ENCODE data around the gene VILL. TPM values are rescaled to one million over a fixed set of nuclear protein-coding genes. Genes with fewer than 3 reads are reported as not detected.

VILL gene
- polyA plus RNA-seq, 1 donor from 2014 or later, result not detected

DNA sequence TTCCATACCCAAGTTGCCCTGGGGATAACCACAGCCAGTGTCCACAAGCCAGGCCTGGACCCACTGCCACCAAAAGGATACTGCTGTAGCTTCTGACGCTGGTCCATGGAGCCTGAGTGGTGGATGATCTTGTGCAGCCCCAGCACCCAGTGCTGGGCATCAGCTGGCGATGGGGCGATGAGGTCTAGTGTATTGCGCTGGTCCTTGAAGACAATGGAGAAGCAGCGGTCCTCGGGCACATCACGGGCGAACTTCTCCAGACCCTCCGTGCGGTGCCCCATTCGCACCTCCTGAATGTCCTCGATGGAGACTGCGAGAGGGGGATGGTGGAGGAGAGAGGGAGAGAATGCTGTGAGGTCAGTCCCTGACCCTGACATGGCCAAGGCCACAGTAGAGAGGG, 25.8 kb downstream of the VILL start:
- Histone ChIP-seq H3K9ac (ENCODE audit: low read length) (no peak overlapping the region), H3K79me2 (replicated peaks; ENCODE audit: insufficient read depth, low read length) (no peaks in the 10 kb centered on the region), H2AFZ (ENCODE audit: low read depth, low read length) (no peak overlapping the region), H3K9me2 (ENCODE audit: insufficient read depth, low read length) (no peaks in the 10 kb centered on the region), H3K9me3 (ENCODE audit: low read length) (no peaks in the 10 kb centered on the region), H4K20me1 (ENCODE audit: insufficient read depth) (no peaks in the 10 kb centered on the region), H3K27me3 (ENCODE audit: insufficient read depth, low read depth, low read length) (no peaks in the 10 kb centered on the region), H3K36me3 (ENCODE audit: insufficient read depth, low read length) (no peaks in the 10 kb centered on the region), H3K4me3 (ENCODE audit: low read length) (no peak overlapping the region), H3K4me2 (ENCODE audit: low read length) (no peak overlapping the region), H3F3A (ENCODE audit: insufficient read depth, low read length, poor library complexity, severe bottlenecking) (no peaks in the 10 kb centered on the region), H3K27ac (ENCODE audit: low read length) (no peak overlapping the region)
- TF ChIP-seq RAD21 (conservative IDR thresholded peaks at IDR 0.05) (no peak), EZH2 (IDR thresholded peaks at IDR 0.05; ENCODE audit: borderline replicate concordance, insufficient read depth, low read length, poor library complexity, severe bottlenecking) (no peak)

DNA sequence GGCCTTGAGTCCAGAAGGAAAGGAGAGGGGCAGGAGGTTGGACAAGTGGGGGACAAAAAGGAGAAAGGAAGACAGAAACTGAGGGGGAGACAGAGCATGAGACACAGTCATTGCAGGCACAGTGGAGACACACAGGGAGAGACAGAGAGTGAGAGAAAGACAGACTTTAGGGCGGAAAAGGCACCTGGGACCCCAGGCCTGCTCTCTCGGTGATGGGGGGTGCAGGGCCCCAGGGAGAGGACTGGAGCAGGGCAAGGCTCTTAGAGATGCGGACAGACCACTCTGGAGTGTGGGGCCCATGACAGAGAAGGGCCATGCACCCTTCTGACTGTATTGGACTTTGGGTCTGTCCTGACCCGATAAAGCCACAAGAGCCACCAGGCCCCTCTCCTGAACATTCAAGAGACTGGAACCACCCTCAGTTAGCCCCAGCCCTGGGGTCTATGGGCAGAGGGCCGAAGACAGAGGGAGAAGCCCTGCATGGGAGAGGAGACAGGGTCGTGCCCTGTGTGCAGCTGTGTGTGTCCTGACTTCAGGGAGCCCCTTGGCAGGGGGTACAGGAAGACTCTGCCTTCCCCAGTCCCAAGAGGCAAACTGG, 26.4 kb downstream of the VILL start:
- Histone ChIP-seq H3K4me2 (ENCODE audit: low read length) (no peak overlapping the region), H3K9ac (ENCODE audit: low read length) (no peak overlapping the region), H3K36me3 (ENCODE audit: insufficient read depth, low read length) (no peaks in the 10 kb centered on the region), H3K4me3 (ENCODE audit: low read length) (no peak overlapping the region), H3F3A (ENCODE audit: insufficient read depth, low read length, poor library complexity, severe bottlenecking) (no peaks in the 10 kb centered on the region), H3K79me2 (replicated peaks; ENCODE audit: insufficient read depth, low read length) (no peaks in the 10 kb centered on the region), H4K20me1 (ENCODE audit: insufficient read depth) (no peaks in the 10 kb centered on the region), H2AFZ (ENCODE audit: low read depth, low read length) (no peak overlapping the region), H3K9me2 (ENCODE audit: insufficient read depth, low read length) (no peaks in the 10 kb centered on the region), H3K27me3 (ENCODE audit: insufficient read depth, low read depth, low read length) (no peaks in the 10 kb centered on the region), H3K9me3 (ENCODE audit: low read length) (no peaks in the 10 kb centered on the region), H3K27ac (ENCODE audit: low read length) (no peak overlapping the region)
- TF ChIP-seq EP300 (conservative IDR thresholded peaks at IDR 0.05; ENCODE audit: poor library complexity, severe bottlenecking) (no peak), RAD21 (conservative IDR thresholded peaks at IDR 0.05) (no peak), POLR2AphosphoS5 (IDR thresholded peaks at IDR 0.05) (no peak), MXI1 (conservative IDR thresholded peaks at IDR 0.05; ENCODE audit: poor library complexity, severe bottlenecking) (no peak), TAF1 (IDR thresholded peaks at IDR 0.05; ENCODE audit: low read depth) (no peak), EZH2 (IDR thresholded peaks at IDR 0.05; ENCODE audit: borderline replicate concordance, insufficient read depth, low read length, poor library complexity, severe bottlenecking) (no peak), SMC3 (conservative IDR thresholded peaks at IDR 0.05; ENCODE audit: poor library complexity) (no peak)
- TF ChIP-seq, protein P1, sequence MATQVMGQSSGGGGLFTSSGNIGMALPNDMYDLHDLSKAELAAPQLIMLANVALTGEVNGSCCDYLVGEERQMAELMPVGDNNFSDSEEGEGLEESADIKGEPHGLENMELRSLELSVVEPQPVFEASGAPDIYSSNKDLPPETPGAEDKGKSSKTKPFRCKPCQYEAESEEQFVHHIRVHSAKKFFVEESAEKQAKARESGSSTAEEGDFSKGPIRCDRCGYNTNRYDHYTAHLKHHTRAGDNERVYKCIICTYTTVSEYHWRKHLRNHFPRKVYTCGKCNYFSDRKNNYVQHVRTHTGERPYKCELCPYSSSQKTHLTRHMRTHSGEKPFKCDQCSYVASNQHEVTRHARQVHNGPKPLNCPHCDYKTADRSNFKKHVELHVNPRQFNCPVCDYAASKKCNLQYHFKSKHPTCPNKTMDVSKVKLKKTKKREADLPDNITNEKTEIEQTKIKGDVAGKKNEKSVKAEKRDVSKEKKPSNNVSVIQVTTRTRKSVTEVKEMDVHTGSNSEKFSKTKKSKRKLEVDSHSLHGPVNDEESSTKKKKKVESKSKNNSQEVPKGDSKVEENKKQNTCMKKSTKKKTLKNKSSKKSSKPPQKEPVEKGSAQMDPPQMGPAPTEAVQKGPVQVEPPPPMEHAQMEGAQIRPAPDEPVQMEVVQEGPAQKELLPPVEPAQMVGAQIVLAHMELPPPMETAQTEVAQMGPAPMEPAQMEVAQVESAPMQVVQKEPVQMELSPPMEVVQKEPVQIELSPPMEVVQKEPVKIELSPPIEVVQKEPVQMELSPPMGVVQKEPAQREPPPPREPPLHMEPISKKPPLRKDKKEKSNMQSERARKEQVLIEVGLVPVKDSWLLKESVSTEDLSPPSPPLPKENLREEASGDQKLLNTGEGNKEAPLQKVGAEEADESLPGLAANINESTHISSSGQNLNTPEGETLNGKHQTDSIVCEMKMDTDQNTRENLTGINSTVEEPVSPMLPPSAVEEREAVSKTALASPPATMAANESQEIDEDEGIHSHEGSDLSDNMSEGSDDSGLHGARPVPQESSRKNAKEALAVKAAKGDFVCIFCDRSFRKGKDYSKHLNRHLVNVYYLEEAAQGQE (IDR thresholded peaks at IDR 0.05; ENCODE audit: borderline replicate concordance), result no peak
- TF ChIP-seq, protein P2, sequence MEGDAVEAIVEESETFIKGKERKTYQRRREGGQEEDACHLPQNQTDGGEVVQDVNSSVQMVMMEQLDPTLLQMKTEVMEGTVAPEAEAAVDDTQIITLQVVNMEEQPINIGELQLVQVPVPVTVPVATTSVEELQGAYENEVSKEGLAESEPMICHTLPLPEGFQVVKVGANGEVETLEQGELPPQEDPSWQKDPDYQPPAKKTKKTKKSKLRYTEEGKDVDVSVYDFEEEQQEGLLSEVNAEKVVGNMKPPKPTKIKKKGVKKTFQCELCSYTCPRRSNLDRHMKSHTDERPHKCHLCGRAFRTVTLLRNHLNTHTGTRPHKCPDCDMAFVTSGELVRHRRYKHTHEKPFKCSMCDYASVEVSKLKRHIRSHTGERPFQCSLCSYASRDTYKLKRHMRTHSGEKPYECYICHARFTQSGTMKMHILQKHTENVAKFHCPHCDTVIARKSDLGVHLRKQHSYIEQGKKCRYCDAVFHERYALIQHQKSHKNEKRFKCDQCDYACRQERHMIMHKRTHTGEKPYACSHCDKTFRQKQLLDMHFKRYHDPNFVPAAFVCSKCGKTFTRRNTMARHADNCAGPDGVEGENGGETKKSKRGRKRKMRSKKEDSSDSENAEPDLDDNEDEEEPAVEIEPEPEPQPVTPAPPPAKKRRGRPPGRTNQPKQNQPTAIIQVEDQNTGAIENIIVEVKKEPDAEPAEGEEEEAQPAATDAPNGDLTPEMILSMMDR (IDR thresholded peaks at IDR 0.05; ENCODE audit: poor library complexity, severe bottlenecking), result no peak
